Natural killer cell (primary cell): ENCODE results near the gene MYLK3. TPM values are rescaled to one million over a fixed set of nuclear protein-coding genes. Genes with fewer than 3 reads are reported as not detected.
A peak's percentile ranks its signal among the peaks of the same experiment; 100 is the strongest.

Experiments used
- ATAC-seq, 3 donors: fragments of 150-1000 bp in 2 of 3; fragments of 200-7000 bp in 1 of 3; cut with Tn5 transposase; 1 replicate in 1 of 3; 2 replicates in 2 of 3; pipeline ENCODE4 v1.10.0; 2021; ENCODE audit warnings: mild to moderate bottlenecking in 2 of 3, moderate library complexity in 2 of 3
- DNase-seq, 2 donors: peaks; one replicate each; pipeline versions ENCODE4 v3.0.0 to v3.0.0-alpha.2; 2013 to 2021; ENCODE audit warnings: mixed read lengths in 1 of 2
- H3K27ac ChIP-seq: one replicate; pipeline ENCODE4 v1.5.1; 2013; ENCODE audit warnings: mild to moderate bottlenecking, low read length
- H3K27me3 ChIP-seq: one replicate; pipeline ENCODE4 v1.6.1; 2013; ENCODE audit warnings: low read length; ENCODE audit not compliant: control insufficient read depth, insufficient read depth
- H3K36me3 ChIP-seq: one replicate; pipeline ENCODE4 v1.6.1; 2013; ENCODE audit warnings: low read length; ENCODE audit not compliant: control insufficient read depth, insufficient read depth
- H3K4me1 ChIP-seq: one replicate; pipeline ENCODE4 v1.6.1; 2013; ENCODE audit warnings: low read length; ENCODE audit not compliant: control insufficient read depth, insufficient read depth
- H3K4me3 ChIP-seq: one replicate; pipeline ENCODE4 v1.5.1; 2013; ENCODE audit warnings: low read length
- H3K9me3 ChIP-seq: one replicate; pipeline ENCODE4 v1.6.1; 2013; ENCODE audit warnings: low read length; ENCODE audit not compliant: control insufficient read depth, insufficient read depth
- H3K27ac Mint-ChIP-seq, 2 donors: one replicate each; pipeline ENCODE4 v1.8.0; 2022; ENCODE audit warnings: mild to moderate bottlenecking in 2 of 2, mixed read lengths in 2 of 2, moderate library complexity in 1 of 2
- H3K27me3 Mint-ChIP-seq, 2 donors: one replicate each; pipeline ENCODE4 v1.8.0; 2022; ENCODE audit warnings: low read depth in 2 of 2, mixed read lengths in 2 of 2
- H3K36me3 Mint-ChIP-seq: one replicate; pipeline ENCODE4 v1.8.0; 2022; ENCODE audit warnings: mixed read lengths
- H3K4me1 Mint-ChIP-seq, 2 donors: one replicate each; pipeline ENCODE4 v1.8.0; 2022; ENCODE audit warnings: mixed read lengths in 2 of 2
- H3K4me3 Mint-ChIP-seq: one replicate; pipeline ENCODE4 v1.8.0; 2022; ENCODE audit warnings: mild to moderate bottlenecking, moderate library complexity, mixed read lengths
- H3K9me3 Mint-ChIP-seq, 2 donors: one replicate each; pipeline ENCODE4 v1.8.0; 2022; ENCODE audit warnings: mixed read lengths in 2 of 2
- WGBS: methylation state at CpG from one replicate; pipeline ENCODE4 v1.1.7; 2013; ENCODE audit warnings: missing lambda C conversion rate; ENCODE audit not compliant: insufficient coverage; 5-methylcytosine and 5-hydroxymethylcytosine counted together
- intact Hi-C: fragments of 100-400 bp; cut with micrococcal nuclease; formaldehyde crosslinking; loops from one replicate; pipeline ENCODE4 v1.14.2; 2022
- total RNA-seq, 4 donors: library from RNA; stranded (reverse); fragments of 120-200 nt in 1 of 4; gene quantifications; one replicate each; pipeline versions ENCODE4 v1.2.3 to v1.2.4, GENCODE V29; 2013 to 2022
- TF ChIP-seq, protein P1 (sequence below): fragments of 200-600 bp; IDR thresholded peaks from one replicate; pipeline ENCODE4 v1.8.0; 2022; ENCODE audit warnings: antibody characterized with exemption

The MYLK3 gene
- total RNA-seq, 3 donors from 2014 or later (not counting 1 experiment from before 2014, with no cell fraction given): 0.42 to 0.73 TPM; not detected in 1

DNA sequence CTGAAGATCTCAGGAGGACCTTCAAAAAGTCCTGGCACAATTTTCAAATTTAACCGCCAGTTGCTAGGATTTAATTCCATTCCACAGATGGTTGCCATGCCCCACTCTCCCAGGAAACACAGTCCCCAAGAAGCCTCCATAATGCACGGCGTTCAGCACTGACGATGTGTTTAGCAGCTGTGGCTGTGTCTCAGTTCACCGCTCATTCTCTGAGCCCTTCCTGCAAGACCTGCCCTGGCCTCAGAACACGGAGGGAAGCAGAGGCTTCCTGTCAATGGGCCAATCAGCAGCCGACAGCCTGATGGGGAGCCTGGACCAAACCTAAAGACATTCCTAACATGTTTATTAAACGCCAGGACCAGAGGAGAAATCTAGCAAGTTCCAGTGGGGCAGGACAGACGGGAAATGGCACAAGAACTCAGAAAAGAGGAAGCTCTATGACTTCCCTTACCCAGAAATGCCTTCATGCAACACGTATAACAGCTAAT, 4.9 kb downstream of the MYLK3 start:
- no peak overlapping the region for H3K4me3 ChIP-seq
- TF ChIP-seq, protein P1, sequence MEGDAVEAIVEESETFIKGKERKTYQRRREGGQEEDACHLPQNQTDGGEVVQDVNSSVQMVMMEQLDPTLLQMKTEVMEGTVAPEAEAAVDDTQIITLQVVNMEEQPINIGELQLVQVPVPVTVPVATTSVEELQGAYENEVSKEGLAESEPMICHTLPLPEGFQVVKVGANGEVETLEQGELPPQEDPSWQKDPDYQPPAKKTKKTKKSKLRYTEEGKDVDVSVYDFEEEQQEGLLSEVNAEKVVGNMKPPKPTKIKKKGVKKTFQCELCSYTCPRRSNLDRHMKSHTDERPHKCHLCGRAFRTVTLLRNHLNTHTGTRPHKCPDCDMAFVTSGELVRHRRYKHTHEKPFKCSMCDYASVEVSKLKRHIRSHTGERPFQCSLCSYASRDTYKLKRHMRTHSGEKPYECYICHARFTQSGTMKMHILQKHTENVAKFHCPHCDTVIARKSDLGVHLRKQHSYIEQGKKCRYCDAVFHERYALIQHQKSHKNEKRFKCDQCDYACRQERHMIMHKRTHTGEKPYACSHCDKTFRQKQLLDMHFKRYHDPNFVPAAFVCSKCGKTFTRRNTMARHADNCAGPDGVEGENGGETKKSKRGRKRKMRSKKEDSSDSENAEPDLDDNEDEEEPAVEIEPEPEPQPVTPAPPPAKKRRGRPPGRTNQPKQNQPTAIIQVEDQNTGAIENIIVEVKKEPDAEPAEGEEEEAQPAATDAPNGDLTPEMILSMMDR: no peak
- intact Hi-C loops: no loop called here
- Mint-ChIP-seq H3K4me1 (peaks cover 0 to 7% of the 10 kb centered on the region in 2 donors), H3K9me3 (no peaks in the 10 kb centered on the region), H3K36me3 (no peaks in the 10 kb centered on the region), H3K27ac (no peak overlapping the region), H3K4me3 (no peak overlapping the region), H3K27me3 (no peaks in the 10 kb centered on the region)
- no peaks in the 10 kb centered on the region for H3K36me3 ChIP-seq
- H3K27me3 ChIP-seq: no peaks in the 10 kb centered on the region
- 29% methylated on average over 9 of the region's 10 CpGs for WGBS
- peaks cover 7% of the 10 kb centered on the region for H3K4me1 ChIP-seq
- no peak for ATAC-seq
- H3K9me3 ChIP-seq: no peaks in the 10 kb centered on the region
- peak overlapping the region; percentile 28 for H3K27ac ChIP-seq
- DNase-seq: peak in 1 of 2 donors; percentile 7

DNA sequence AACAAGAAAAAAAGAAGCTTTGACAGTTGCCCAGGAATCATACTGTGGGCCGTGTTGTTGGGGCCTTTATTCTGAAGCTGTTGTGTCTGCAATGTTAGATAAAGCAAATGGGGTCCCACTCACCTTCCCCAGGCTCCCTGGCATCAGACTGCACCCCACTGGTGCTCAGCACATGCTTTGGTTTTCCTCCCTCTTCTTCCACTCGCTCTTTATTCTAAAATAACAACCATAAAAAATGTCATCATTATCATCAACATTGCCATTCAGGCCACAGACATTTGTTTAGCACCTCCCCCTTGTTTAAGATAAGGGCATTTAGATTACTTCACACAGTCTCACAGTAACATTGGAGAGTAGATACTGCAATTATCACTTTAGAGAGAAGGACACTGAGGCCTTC, 8.2 kb downstream of the MYLK3 start:
- Histone ChIP-seq H3K27ac (no peak overlapping the region), H3K36me3 (no peaks in the 10 kb centered on the region), H3K4me1 (peaks cover 7% of the 10 kb centered on the region), H3K27me3 (no peaks in the 10 kb centered on the region), H3K4me3 (no peak overlapping the region), H3K9me3 (no peaks in the 10 kb centered on the region)
- H3K27ac Mint-ChIP-seq: no peak overlapping the region
- no peaks in the 10 kb centered on the region for H3K36me3 Mint-ChIP-seq
- H3K27me3 Mint-ChIP-seq: no peaks in the 10 kb centered on the region
- no peaks in the 10 kb centered on the region for H3K9me3 Mint-ChIP-seq
- 92% methylated on average over 2 of the region's 2 CpGs for WGBS
- intact Hi-C loops: no loop called here
- no peak for DNase-seq
- no peak for ATAC-seq
- TF ChIP-seq, protein P1: no peak
- H3K4me3 Mint-ChIP-seq: no peak overlapping the region
- peaks cover 0 to 7% of the 10 kb centered on the region in 2 donors for H3K4me1 Mint-ChIP-seq

DNA sequence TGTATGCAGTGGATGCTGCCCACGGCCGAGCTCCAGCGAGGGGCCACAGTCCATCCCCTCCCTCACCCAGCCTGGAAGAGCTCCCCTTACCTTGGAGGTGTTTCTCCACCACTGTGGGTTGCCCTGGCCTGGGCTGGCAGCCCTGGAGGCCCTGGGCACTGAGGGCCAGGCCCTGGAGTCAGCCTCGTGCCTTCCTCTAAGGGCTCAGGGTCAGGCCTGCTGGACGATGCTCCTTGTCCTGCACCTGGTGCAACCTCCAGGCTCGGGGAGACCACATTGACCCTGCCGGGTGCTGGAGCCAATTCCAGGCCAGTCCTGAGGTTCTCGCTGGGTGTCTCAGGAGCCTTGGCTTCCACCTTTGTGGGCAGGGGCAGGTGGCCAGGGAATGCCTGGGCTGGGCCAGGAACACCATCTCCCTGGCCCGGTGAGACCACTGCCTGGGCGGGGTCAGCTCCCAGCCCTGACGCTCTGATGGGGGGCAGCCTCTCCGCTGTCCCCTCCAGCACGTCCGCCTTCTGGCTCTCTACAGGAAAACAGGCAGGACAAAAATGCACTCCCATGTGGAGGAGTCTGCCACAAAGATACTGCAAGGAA, 10.4 kb downstream of the MYLK3 start:
- no peaks in the 10 kb centered on the region for H3K36me3 ChIP-seq
- TF ChIP-seq, protein P1: no peak
- intact Hi-C loops: no loop called here
- no peaks in the 10 kb centered on the region for H3K9me3 ChIP-seq
- Mint-ChIP-seq H3K9me3 (no peaks in the 10 kb centered on the region), H3K27me3 (no peaks in the 10 kb centered on the region), H3K4me3 (no peak overlapping the region), H3K27ac (no peak overlapping the region), H3K4me1 (no peaks in the 10 kb centered on the region), H3K36me3 (no peaks in the 10 kb centered on the region)
- no peaks in the 10 kb centered on the region for H3K27me3 ChIP-seq
- WGBS: 92% methylated on average over 14 of the region's 14 CpGs
- H3K27ac ChIP-seq: no peak overlapping the region
- no peak for ATAC-seq
- peaks cover under 1% of the 10 kb centered on the region for H3K4me1 ChIP-seq
- H3K4me3 ChIP-seq: no peak overlapping the region
- no peak for DNase-seq

DNA sequence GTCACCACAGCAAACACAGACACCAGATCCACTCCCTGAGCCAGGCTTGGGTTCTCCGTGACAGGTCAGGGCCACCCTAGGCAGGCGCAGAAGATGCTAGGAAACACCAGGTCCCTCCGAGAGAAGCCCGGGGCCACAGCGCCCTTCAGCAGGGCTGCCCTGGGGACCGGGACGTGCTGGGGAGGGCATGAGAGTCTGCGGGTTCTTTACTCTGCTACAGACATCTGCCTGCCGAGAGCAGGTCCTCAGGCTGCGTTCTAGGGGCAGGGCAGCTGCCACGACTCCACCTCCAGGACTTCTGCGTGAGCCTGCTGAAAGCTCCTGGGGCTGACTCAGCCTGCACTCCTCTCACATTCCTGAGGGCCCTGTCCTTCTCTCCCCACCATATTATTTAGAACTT, 11.4 kb downstream of the MYLK3 start:
- Histone ChIP-seq H3K4me1 (no peaks in the 10 kb centered on the region), H3K4me3 (no peak overlapping the region), H3K9me3 (no peaks in the 10 kb centered on the region), H3K36me3 (no peaks in the 10 kb centered on the region), H3K27ac (no peak overlapping the region), H3K27me3 (no peaks in the 10 kb centered on the region)
- no peaks in the 10 kb centered on the region for H3K4me1 Mint-ChIP-seq
- ATAC-seq (no peak), DNase-seq (no peak)
- H3K36me3 Mint-ChIP-seq: no peaks in the 10 kb centered on the region
- no peaks in the 10 kb centered on the region for H3K27me3 Mint-ChIP-seq
- WGBS: 93% methylated on average over 12 of the region's 12 CpGs
- intact Hi-C loops: no loop called here
- H3K27ac Mint-ChIP-seq: no peak overlapping the region
- H3K4me3 Mint-ChIP-seq: no peak overlapping the region
- TF ChIP-seq, protein P1: no peak
- H3K9me3 Mint-ChIP-seq: no peaks in the 10 kb centered on the region
